Fibroblast of skin of right biceps (primary cell): ENCODE data around the gene SMYD3.
"Not testable (repeated sequence)": the region's sequence is repeated elsewhere in the genome, so short reads cannot be mapped to it uniquely, and the experiment has no call there.

Source experiments
- DNase-seq: peaks from one replicate; pipeline ENCODE4 v3.0.0-alpha.2; 2013

The SMYD3 gene

DNA sequence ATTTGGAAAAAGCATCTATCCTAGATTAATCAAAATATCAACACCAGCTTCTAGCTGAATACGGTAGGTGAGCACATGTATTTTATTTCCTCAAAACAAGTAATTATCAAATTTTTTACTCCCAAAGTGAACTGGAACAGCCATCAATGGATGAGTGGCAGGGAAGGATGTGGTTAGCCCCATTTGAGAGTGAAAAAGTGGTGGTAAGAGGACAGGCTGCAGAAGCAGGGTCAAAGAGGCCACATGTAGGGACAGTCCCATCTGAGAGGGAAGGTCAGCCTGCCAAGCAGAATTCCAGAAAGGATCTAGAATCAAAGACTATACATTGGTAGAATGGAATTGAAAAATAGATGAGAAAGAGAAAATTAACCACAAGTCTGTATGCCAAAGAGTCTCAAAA lies 163.8 kb downstream of the SMYD3 start:
- no peak for DNase-seq

- no peak for DNase-seq
Measured at GRCh38 chr1:246338546-246338945, 168.5 kb downstream of the SMYD3 start.

DNA sequence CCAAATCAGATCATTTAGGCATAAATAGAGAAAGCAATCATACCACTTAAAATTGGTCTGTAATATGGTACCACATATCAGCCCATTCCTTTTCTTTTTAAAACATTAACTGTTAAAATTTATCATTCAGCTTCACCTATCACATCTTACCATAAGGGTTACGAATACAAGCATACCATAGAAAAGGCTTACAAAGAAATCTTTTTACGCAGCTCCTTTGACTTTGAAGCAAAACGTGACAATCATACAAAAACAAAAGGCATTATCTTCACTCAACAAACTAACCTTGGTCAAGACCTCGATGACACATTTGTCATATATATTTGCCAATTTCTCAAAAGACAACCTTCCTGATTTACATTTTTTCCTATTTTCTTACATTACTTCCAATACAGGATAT lies 169.0 kb downstream of the SMYD3 start:
- DNase-seq: no peak

DNA sequence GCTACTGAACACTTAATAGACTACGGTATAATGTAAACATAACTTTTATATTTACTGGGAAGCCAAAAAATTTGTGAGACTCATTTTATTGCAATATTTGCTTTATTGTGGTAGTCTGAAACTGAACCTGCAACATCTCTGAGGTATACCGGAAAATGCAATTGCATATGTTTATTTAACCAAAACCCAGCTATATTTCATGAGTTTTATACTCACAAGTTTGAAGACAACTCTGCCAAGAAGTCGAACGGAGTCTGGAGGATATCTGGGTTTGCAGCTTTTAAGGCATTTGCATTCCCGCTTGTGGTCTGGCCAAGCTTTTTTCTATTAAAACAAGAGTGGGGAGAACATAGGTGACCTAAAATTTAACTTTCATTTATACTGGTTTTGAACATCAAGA lies 171.9 kb downstream of the SMYD3 start:
- no peak for DNase-seq

DNA sequence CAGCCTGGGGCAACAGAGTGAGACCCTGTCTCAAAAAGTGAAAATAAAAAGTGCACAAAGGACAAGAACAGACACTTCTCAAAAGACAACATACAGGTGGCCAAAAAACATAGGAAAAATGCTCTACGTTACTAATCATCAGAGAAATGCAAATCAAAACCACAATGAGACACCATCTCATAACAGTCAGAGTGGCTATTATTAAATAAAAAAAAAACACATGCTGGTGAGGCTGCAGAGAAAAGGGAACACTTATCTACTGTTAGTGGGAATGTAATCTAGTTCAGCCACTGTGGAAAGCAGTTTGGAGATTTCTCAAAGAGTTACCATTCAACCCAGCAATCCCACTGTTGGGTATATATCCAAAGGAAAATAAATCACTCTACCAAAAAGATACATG lies 173.2 kb downstream of the SMYD3 start:
- no peak for DNase-seq

DNA sequence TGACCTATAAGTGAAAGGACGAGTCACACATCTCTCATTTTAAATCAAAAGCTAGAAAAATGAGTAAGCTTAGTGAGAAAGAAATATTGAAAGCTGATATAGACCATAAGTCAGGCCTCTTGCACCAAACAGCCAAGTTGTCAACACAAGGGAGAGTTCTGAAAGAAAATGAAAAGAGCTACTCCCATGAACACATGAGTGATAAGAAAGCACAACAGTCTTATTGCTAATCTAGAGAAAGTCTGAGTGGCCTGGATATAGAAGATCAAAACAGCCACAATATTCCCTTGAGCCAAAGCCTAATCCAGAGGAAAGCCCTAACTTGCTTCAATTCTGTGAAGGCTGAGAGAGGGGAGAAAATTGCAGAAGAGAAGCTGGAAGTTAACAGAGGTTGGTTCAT lies 175.0 kb downstream of the SMYD3 start:
- DNase-seq: no peak

- no peak for DNase-seq
Measured at GRCh38 chr1:246329900-246330299, 177.2 kb downstream of the SMYD3 start.

GRCh38 chr1:246329292-246329691 lies 177.8 kb downstream of the SMYD3 start:
- DNase-seq: not testable (repeated sequence)

DNA sequence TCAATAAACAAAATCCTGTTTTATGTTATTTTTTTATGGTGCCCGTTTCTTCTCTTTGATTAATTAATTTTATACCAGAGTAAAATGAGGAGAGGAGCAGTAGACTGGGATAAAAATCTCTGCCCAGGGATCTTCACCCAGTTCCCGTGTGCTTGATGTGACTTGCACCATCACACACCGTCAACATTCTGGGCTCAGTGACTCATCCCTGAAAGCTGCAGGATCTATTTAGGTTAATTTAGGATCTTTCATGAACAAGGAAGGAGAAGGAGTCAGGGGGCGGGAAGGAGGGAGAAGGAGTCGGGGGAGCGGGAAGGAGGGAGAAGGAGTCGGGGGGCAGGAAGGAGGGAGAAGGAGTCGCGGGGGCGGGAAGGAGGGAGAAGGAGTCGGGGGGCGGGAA lies 182.4 kb downstream of the SMYD3 start:
- DNase-seq: peak; percentile 67

DNA sequence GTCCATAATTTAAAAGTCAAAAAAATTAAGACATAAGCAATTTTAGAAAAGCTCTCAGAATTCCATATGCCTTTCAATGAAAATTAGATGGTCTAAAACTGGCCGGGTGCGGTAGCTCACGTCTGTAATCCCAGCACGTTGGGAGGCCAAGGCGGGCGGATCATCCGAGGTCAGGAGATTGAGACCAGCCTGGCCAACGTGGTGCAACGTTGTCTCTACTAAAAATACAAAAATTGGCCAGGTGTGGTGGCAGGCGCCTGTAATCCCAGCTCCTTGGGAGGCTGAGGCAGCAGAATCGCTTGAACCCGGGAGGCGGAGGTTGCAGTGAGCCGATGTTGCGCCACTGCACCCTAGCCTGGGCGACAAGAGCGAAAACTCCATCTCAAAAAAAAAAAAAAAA lies 183.0 kb downstream of the SMYD3 start:
- not testable (repeated sequence) for DNase-seq

DNA sequence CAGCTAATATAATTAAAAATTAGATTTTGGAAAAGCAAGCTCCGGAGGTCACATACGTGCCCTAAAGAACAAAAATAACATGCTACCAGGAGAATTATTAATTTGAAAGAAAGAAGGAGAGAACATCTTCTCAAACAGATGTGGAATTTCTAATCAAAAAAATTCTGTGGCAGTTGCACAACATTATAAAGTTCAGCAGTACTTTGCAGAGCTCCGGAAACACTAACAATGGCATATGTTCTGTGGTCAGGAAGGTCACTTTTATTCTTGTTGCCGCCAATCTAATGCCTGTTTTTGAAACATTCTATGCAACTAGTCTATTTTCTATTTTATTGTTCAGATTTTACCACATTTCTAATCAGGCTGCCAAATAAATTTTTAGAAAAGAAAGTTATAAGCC lies 186.8 kb downstream of the SMYD3 start:
- DNase-seq: no peak

- no peak for DNase-seq
Measured at GRCh38 chr1:246319083-246319714, 187.9 kb downstream of the SMYD3 start.

DNA sequence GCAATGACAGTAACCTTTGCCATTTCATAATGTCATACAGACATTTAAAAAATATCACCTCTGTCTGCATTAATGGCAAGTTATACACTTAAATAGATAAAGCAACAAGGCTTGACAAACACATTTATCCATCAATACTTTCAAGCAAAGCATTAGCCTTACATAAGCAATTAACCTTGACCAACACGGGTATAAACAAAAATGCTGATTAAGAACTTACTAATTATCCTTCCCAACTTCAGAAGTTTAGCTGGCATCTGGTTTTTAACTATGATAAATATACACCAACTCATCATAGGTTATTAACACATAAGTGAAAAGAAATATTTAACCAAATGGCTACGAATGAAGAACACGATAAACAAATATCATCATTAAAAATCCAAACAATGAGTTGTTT lies 188.5 kb downstream of the SMYD3 start:
- no peak for DNase-seq

GRCh38 chr1:246318036-246318359 lies 189.1 kb downstream of the SMYD3 start:
- DNase-seq: no peak

GRCh38 chr1:246317332-246318035 lies 189.6 kb downstream of the SMYD3 start:
- DNase-seq: peak; percentile 81

- no peak for DNase-seq
Measured at GRCh38 chr1:246311461-246311860, 195.6 kb downstream of the SMYD3 start.

DNA sequence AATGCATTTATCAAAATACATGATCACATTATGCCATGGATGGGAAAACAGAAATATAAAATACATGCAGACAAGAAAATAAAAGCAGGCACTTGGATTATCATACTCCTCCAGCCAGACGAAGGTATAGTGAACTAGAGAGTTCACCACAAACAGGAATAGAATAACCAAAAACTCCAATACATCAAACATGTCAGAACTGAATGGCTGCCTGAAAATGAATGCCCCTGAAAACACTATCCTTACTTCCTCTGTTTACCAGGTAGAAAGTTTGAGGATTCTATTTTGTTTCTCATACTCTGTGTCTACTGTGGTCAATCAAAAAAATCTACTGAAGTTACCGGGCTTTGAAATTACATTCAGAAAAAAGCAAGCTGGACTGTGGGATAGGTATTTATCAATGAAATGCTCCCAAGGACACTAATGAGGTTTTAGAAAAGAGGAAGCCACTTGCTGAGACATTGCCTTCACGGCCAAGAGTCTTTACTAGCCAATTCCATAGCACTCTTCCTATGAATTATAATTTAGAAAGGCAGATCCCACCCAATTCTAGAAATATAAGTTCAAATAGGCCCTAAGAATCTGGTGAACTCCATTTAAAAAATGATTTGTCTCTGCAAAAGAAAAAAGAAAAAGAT lies 197.7 kb downstream of the SMYD3 start:
- DNase-seq: no peak

DNA sequence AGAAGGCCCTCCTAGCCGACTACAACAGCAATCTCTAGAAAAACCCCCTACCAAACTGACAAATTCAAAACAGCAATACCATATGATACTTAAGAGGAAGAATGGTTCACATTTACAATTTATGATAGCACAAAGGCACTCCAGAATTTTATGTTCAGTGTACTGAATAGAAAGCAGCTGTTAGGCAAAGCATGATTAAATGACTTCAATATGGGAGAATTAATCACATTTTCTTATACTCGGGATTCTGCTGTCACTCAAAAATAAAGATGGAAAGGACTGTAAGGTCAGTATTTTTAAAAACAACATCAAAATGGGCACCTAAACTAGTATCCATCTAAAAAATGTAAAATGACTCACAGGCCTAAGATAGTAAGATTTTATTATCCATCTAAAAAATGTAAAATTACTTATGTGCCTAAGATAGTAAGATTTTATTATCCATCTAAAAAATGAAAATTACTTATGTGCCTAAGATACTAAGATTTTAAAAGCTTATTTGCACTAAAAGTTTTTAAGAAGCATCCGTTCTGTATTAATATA lies 198.5 kb downstream of the SMYD3 start:
- no peak for DNase-seq

GRCh38 chr1:246306415-246307037 lies 200.6 kb downstream of the SMYD3 start:
- DNase-seq: no peak

- DNase-seq: no peak
Measured at GRCh38 chr1:246304484-246305259, 202.4 kb downstream of the SMYD3 start.

GRCh38 chr1:246302711-246303317 lies 204.3 kb downstream of the SMYD3 start:
- DNase-seq: peak; percentile 67

DNA sequence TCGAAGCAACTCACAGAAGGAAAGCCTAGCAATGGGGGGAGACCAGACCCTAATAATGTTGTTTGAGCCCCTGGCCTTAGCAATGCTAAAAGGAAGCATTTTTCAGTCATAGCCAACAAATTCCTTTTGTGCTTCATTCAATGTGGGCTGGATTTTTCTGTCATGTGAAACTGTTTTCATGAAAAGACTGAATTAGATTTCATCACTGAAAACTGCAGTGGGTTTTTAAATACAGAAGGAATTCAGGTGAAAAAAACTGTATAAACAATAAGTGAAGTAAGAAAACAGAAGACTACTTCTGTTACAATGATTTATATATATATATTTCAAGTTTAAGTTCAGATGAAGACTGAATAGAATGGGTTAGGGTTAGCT lies 204.8 kb downstream of the SMYD3 start:
- peak; percentile 25 for DNase-seq
